ENCODE results near the gene ADGRG1. TPM values are rescaled to one million over a fixed set of nuclear protein-coding genes. Genes with fewer than 3 reads are reported as not detected.
"Not testable (repeated sequence)": the region's sequence is repeated elsewhere in the genome, so short reads cannot be mapped to it uniquely, and the experiment has no call there.

Gene ADGRG1
- total and polyA plus RNA-seq, 2 donors (not counting 1 experiment from before 2014, with no cell fraction given), result 1.6 to 1.8 TPM

- Histone ChIP-seq H3K4me2 (ENCODE audit: extremely low read depth, insufficient read depth, low read length) (no peak overlapping the region), H3K9me3 (ENCODE audit: control insufficient read depth, insufficient read depth, low read depth, low read length) (no peaks in the 10 kb centered on the region), H3K79me2 (ENCODE audit: control insufficient read depth, insufficient read depth, low read length) (no peaks in the 10 kb centered on the region), H3K4me1 (ENCODE audit: control insufficient read depth, extremely low read depth, insufficient read depth, low read length) (no peaks in the 10 kb centered on the region), H3K9ac (ENCODE audit: insufficient read depth, low read length) (no peak overlapping the region), H4K20me1 (ENCODE audit: control insufficient read depth, extremely low read depth, insufficient read depth, low read length) (no peaks in the 10 kb centered on the region), H3K36me3 (ENCODE audit: control insufficient read depth, insufficient read depth, low read length) (no peaks in the 10 kb centered on the region), H3K27me3 (ENCODE audit: control insufficient read depth, insufficient read depth, low read length) (peaks cover 12% of the 10 kb centered on the region), H3K27ac (ENCODE audit: insufficient read depth, low read length) (no peak overlapping the region), H3K4me3 (replicated peaks in 1 of 4; ENCODE audit: control extremely low read depth in 1 of 4, insufficient read depth in 1 of 4, low read depth in 3 of 4, low read length in 4 of 4) (no peak overlapping the region), H2AFZ (ENCODE audit: low read length) (no peak overlapping the region)
- no peak for DNase-seq (ENCODE audit: low read depth in 2 of 2)
- no peak for TF ChIP-seq EZH2 (IDR thresholded peaks at IDR 0.05; ENCODE audit: low read length, missing control alignments)
- no peak for TF ChIP-seq CTCF (conservative IDR thresholded peaks at IDR 0.05 in 1 of 2, IDR thresholded peaks at IDR 0.05 in 1 of 2; ENCODE audit: low read depth in 1 of 2, low read length in 2 of 2)
Observed at GRCh38 chr16:57668630-57669475, 40.4 kb downstream of the ADGRG1 start.

DNA sequence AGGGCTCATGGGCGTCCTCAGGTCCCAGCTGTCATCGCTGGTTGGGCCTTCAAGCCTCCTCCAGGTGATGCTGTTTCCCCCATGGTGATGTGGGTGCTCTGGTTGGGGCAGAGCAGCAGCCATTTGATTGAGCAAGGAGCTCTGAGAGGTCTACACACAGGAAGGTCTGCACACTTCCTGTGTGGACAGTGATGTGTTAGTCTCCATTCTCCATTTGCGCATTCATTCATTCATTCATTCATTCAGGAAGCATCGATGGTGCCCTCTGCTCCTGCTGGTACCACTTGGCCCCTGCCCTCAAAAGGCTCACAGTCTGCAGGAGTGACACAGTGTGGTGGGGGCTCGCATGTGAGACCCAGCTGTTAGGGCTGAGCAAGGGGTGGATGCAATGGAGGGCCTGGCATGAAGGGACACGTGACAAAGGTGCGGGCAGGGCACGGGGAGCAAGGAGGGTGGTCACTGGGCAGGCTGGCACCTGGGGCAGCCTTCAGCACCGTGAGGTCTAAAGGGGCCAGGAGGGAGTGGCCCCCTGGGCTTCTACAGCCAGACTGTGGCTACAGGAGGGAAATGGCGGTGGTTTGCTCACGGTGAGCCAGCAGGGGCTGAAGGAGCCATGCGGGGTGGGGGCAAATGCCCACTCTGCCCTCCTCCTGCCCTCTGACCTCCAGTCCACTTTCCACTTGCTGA lies 41.2 kb downstream of the ADGRG1 start:
- no peak overlapping the region for H3K9ac ChIP-seq (ENCODE audit: insufficient read depth, low read length)
- no peaks in the 10 kb centered on the region for H3K79me2 ChIP-seq (ENCODE audit: control insufficient read depth, insufficient read depth, low read length)
- no peaks in the 10 kb centered on the region for H3K9me3 ChIP-seq (ENCODE audit: control insufficient read depth, insufficient read depth, low read depth, low read length)
- H3K4me1 ChIP-seq (ENCODE audit: control insufficient read depth, extremely low read depth, insufficient read depth, low read length), result no peaks in the 10 kb centered on the region
- H3K4me2 ChIP-seq (ENCODE audit: extremely low read depth, insufficient read depth, low read length), result no peak overlapping the region
- H3K27me3 ChIP-seq (ENCODE audit: control insufficient read depth, insufficient read depth, low read length), result peaks cover 12% of the 10 kb centered on the region
- H3K4me3 ChIP-seq (replicated peaks in 1 of 4; ENCODE audit: control extremely low read depth in 1 of 4, insufficient read depth in 1 of 4, low read depth in 3 of 4, low read length in 4 of 4), result no peak overlapping the region
- H3K27ac ChIP-seq (ENCODE audit: insufficient read depth, low read length), result no peak overlapping the region
- DNase-seq (ENCODE audit: low read depth in 2 of 2), result no peak
- TF ChIP-seq EZH2 (IDR thresholded peaks at IDR 0.05; ENCODE audit: low read length, missing control alignments), result no peak
- no peak for TF ChIP-seq CTCF (conservative IDR thresholded peaks at IDR 0.05 in 1 of 2, IDR thresholded peaks at IDR 0.05 in 1 of 2; ENCODE audit: low read depth in 1 of 2, low read length in 2 of 2)
- no peak overlapping the region for H2AFZ ChIP-seq (ENCODE audit: low read length)
- no peaks in the 10 kb centered on the region for H3K36me3 ChIP-seq (ENCODE audit: control insufficient read depth, insufficient read depth, low read length)
- no peaks in the 10 kb centered on the region for H4K20me1 ChIP-seq (ENCODE audit: control insufficient read depth, extremely low read depth, insufficient read depth, low read length)

- DNase-seq (ENCODE audit: low read depth in 2 of 2), result no peak
- Histone ChIP-seq H3K36me3 (ENCODE audit: control insufficient read depth, insufficient read depth, low read length) (no peaks in the 10 kb centered on the region), H3K4me3 (replicated peaks in 1 of 4; ENCODE audit: control extremely low read depth in 1 of 4, insufficient read depth in 1 of 4, low read depth in 3 of 4, low read length in 4 of 4) (no peak overlapping the region)
Observed at GRCh38 chr16:57670196-57670595, 41.8 kb downstream of the ADGRG1 start.

GRCh38 chr16:57671451-57671850 lies 43.0 kb downstream of the ADGRG1 start:
- H3K4me3 ChIP-seq (replicated peaks in 1 of 4; ENCODE audit: control extremely low read depth in 1 of 4, insufficient read depth in 1 of 4, low read depth in 3 of 4, low read length in 4 of 4); H4K20me1 ChIP-seq (ENCODE audit: control insufficient read depth, extremely low read depth, insufficient read depth, low read length); DNase-seq (ENCODE audit: low read depth in 2 of 2); H3K9ac ChIP-seq (ENCODE audit: insufficient read depth, low read length); H3K4me1 ChIP-seq (ENCODE audit: control insufficient read depth, extremely low read depth, insufficient read depth, low read length); H3K4me2 ChIP-seq (ENCODE audit: extremely low read depth, insufficient read depth, low read length); H3K36me3 ChIP-seq (ENCODE audit: control insufficient read depth, insufficient read depth, low read length); H3K9me3 ChIP-seq (ENCODE audit: control insufficient read depth, insufficient read depth, low read depth, low read length); H3K27ac ChIP-seq (ENCODE audit: insufficient read depth, low read length); H3K79me2 ChIP-seq (ENCODE audit: control insufficient read depth, insufficient read depth, low read length); H2AFZ ChIP-seq (ENCODE audit: low read length): not testable (repeated sequence)
- peaks cover 16% of the 10 kb centered on the region for H3K27me3 ChIP-seq (ENCODE audit: control insufficient read depth, insufficient read depth, low read length)

More at GRCh38 chr16:57670196-57670595, 41.8 kb downstream of the ADGRG1 start:
- Histone ChIP-seq H3K4me1 (ENCODE audit: control insufficient read depth, extremely low read depth, insufficient read depth, low read length) (no peaks in the 10 kb centered on the region), H3K27me3 (ENCODE audit: control insufficient read depth, insufficient read depth, low read length) (peaks cover 12% of the 10 kb centered on the region), H3K27ac (ENCODE audit: insufficient read depth, low read length) (no peak overlapping the region), H2AFZ (ENCODE audit: low read length) (no peak overlapping the region), H3K9ac (ENCODE audit: insufficient read depth, low read length) (no peak overlapping the region), H3K79me2 (ENCODE audit: control insufficient read depth, insufficient read depth, low read length) (no peaks in the 10 kb centered on the region), H3K4me2 (ENCODE audit: extremely low read depth, insufficient read depth, low read length) (no peak overlapping the region), H3K9me3 (ENCODE audit: control insufficient read depth, insufficient read depth, low read depth, low read length) (no peaks in the 10 kb centered on the region), H4K20me1 (ENCODE audit: control insufficient read depth, extremely low read depth, insufficient read depth, low read length) (no peaks in the 10 kb centered on the region)
- TF ChIP-seq CTCF (conservative IDR thresholded peaks at IDR 0.05 in 1 of 2, IDR thresholded peaks at IDR 0.05 in 1 of 2; ENCODE audit: low read depth in 1 of 2, low read length in 2 of 2) (no peak), EZH2 (IDR thresholded peaks at IDR 0.05; ENCODE audit: low read length, missing control alignments) (no peak)
